22Rv1 (cell line): ENCODE data around the gene JMJD4.

Experiments
- H3K27ac ChIP-seq: fragments of 450-650 bp; 2 replicates; pipeline ENCODE4 v1.5.1; 2017
- CTCF ChIP-seq: fragments of 450-650 bp; IDR thresholded peaks from 2 replicates; pipeline ENCODE4 v1.5.1; 2017; ENCODE audit warnings: mild to moderate bottlenecking
- ZFX ChIP-seq: fragments of 450-650 bp; IDR thresholded peaks from 2 replicates; pipeline ENCODE4 v1.6.1; 2017; ENCODE audit warnings: antibody characterized with exemption, borderline replicate concordance

The JMJD4 gene

GRCh38 chr1:227767401-227768124 is 32.5 kb upstream of the JMJD4 start:
- H3K27ac ChIP-seq, result no peak overlapping the region
- TF ChIP-seq CTCF, result no peak
- TF ChIP-seq ZFX, result no peak

- H3K27ac ChIP-seq, result no peak overlapping the region
- no peak for TF ChIP-seq CTCF
- TF ChIP-seq ZFX, result no peak
These were observed 31.7 kb upstream of the JMJD4 start for GRCh38 chr1:227766653-227767277.

GRCh38 chr1:227766015-227766634 is 31.0 kb upstream of the JMJD4 start:
- TF ChIP-seq ZFX, result no peak
- TF ChIP-seq CTCF, result no peak
- H3K27ac ChIP-seq, result no peak overlapping the region

DNA sequence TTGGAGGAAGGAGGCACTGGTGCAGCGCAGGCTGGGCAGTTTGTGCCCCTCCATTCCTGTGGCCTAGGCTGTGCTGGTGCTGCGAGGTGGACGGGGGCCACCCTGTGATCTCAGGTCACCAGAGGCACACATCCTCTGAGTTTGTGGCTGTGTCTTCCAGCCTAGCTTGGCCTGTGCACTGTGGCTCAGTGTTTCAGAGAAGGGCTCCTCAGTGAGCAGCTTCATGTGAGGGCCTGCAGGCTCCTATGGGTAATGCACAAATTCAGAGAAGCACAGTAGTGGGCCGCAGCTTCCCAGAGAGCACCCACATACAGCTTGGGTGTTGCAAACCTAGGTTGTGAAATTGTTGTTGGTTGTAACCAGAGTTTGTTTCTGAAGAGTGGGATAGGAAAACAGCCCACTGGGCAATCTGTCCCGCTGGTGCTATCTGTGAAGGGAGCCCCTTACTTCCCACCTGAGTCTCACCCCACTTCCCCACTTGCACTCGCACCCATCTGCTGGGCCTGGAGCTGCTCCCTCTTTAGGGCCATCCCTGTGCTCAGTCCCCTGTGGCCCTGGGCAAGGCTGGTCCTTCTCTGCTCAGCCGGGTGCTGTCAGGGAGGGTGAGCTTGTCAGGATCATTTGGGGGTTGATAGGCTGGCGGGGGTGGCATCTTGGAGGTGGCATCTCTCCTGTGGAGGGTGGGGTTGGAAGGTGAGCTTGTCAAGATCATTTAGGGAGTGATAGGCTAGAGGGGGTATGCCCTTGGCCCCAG is 30.3 kb upstream of the JMJD4 start:
- TF ChIP-seq CTCF (no peak), ZFX (no peak)
- no peak overlapping the region for H3K27ac ChIP-seq

DNA sequence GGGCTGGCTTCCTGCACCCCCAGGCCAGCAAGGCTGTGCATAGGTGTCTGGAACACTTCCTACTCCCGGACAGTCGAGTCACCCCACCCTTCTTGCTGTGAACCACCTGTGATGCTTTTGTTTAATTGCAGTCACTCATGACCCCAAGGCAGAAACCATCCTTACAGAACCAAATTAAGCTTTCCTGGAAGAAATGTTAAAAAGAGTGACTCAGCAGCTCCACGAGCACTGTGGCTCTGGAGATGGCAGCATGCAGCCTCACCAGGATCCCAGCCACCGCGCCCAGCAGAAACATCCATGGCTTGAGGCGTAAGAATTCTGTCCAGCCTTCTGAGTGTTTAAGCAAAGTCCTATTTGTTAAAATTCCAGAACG is 28.9 kb upstream of the JMJD4 start:
- H3K27ac ChIP-seq, result no peak overlapping the region

More for the DNA sequence above, 28.9 kb upstream of the JMJD4 start:
- TF ChIP-seq ZFX (no peak), CTCF (no peak)
